ENCODE results near the gene B3GALT6.
A peak's percentile ranks its signal among the peaks of the same experiment; 100 is the strongest.

The B3GALT6 gene

GRCh38 chr1:1273512-1274298, 41.7 kb downstream of the B3GALT6 start, which contains the start of gene UBE2J2 (continued):
- TF ChIP-seq ZNF433 (tag by site-specific recombination; IDR thresholded peaks at IDR 0.05; ENCODE audit: low read depth) (no peak), SP2 (tag by site-specific recombination; IDR thresholded peaks at IDR 0.05) (peak; percentile 80), ZBTB11 (tag by site-specific recombination; conservative IDR thresholded peaks at IDR 0.05; ENCODE audit: low read depth) (peak; percentile 89), KLF1 (tag by site-specific recombination; IDR thresholded peaks at IDR 0.05) (peak; percentile 58), ZNF596 (tag by site-specific recombination; IDR thresholded peaks at IDR 0.05) (no peak), ZNF785 (tag by site-specific recombination; IDR thresholded peaks at IDR 0.05) (no peak), ZNF707 (tag by site-specific recombination; IDR thresholded peaks at IDR 0.05) (no peak), ZNF488 (tag by site-specific recombination; IDR thresholded peaks at IDR 0.05) (no peak)

- peak overlapping the region; percentile 86 for H3K27ac ChIP-seq (ENCODE audit: extremely low read depth, low read depth, low read length)
- ChIA-PET POLR2A (interaction anchor here (1.8 kb wide), 2 partner anchors 10 to 17 kb away, joined by 6 to 12 read pairs; no protein-coding TSS in a partner anchor), CTCF (interaction anchor here (0.6 to 0.8 kb wide), 2 partner anchors 9 to 10 kb away, joined by 3 read pairs; no protein-coding TSS in a partner anchor)
These were observed 42.4 kb downstream of the B3GALT6 start for GRCh38 chr1:1274299-1274930.

More at GRCh38 chr1:1274299-1274930, 42.4 kb downstream of the B3GALT6 start:
- Histone ChIP-seq H3K4me1 (ENCODE audit: control insufficient read depth, insufficient read depth, low read length) (0 out of 2 replicates have a peak, but pooled peaks cover 4% of the 10 kb centered on the region), H3K36me3 (ENCODE audit: control insufficient read depth in 2 of 2, insufficient read depth in 1 of 2, low read length in 2 of 2) (peaks cover 4 to 34% of the 10 kb centered on the region in 2 experiments; a peak in 2 of 3 replicates), H3K9me3 (ENCODE audit: control insufficient read depth, insufficient read depth, low read depth, low read length) (no peaks in the 10 kb centered on the region), H3K4me3 (ENCODE audit: low read depth, low read length) (peak overlapping the region; percentile 62)
- TF ChIP-seq ZNF561 (tag by site-specific recombination; IDR thresholded peaks at IDR 0.05; ENCODE audit: borderline replicate concordance) = 0 out of 2 replicates have a peak, but pooled peaks have one; percentile 13
- peak; percentile 59; the same call in 1 of the 2 replicates for TF ChIP-seq KLF17 (tag by site-specific recombination; IDR thresholded peaks at IDR 0.05)
- peak; percentile 5; the same call in 1 of the 2 replicates for TF ChIP-seq ZBTB20 (tag by site-specific recombination; IDR thresholded peaks at IDR 0.05)
- TF ChIP-seq ZIC2 (tag by site-specific recombination; IDR thresholded peaks at IDR 0.05) = 0 out of 2 replicates have a peak, but pooled peaks have one; percentile 6
- TF ChIP-seq GLIS2 (tag by site-specific recombination; IDR thresholded peaks at IDR 0.05) = peak; percentile 62; the same call in 1 of the 2 replicates
- TF ChIP-seq ZNF707 (tag by site-specific recombination; IDR thresholded peaks at IDR 0.05) = no peak
- TF ChIP-seq PBX3 (CRISPR knock-in tag; IDR thresholded peaks at IDR 0.05) = peak; percentile 4; the same call in 1 of the 2 replicates
- no peak for TF ChIP-seq ZNF530 (tag by site-specific recombination; IDR thresholded peaks at IDR 0.05; ENCODE audit: low read depth)
